Activated naive CD4-positive, alpha-beta T cell treated with anti-CD3 and anti-CD28 coated beads, Interleukin-2, amount 50 U/mL, for 72 hours (primary cell): ENCODE data around the gene RAB11FIP4. TPM values are rescaled to one million over a fixed set of nuclear protein-coding genes. Genes with fewer than 3 reads are reported as not detected.

ENCODE experiments used
- ATAC-seq, 2 donors: fragments of 150-1000 bp; cut with Tn5 transposase; 2 replicates each; pipeline ENCODE4 v1.10.0; 2021; ENCODE audit warnings: mild to moderate bottlenecking in 2 of 2, moderate library complexity in 2 of 2
- DNase-seq, 2 donors: peaks; one replicate each; pipeline ENCODE4 v3.0.0; 2021 to 2022; ENCODE audit warnings: low spot score in 2 of 2
- H3K27ac Mint-ChIP-seq, 2 donors: one replicate each; pipeline ENCODE4 v1.8.0; 2022; ENCODE audit warnings: mild to moderate bottlenecking in 2 of 2, mixed read lengths in 2 of 2
- H3K36me3 Mint-ChIP-seq, 2 donors: one replicate each; pipeline ENCODE4 v1.8.0; 2022; ENCODE audit warnings: mixed read lengths in 2 of 2
- H3K9me3 Mint-ChIP-seq, 2 donors: one replicate each; pipeline ENCODE4 v1.8.0; 2022; ENCODE audit warnings: mixed read lengths in 2 of 2
- total RNA-seq, 2 donors: library from RNA; stranded (reverse); gene quantifications; one replicate each; pipeline ENCODE4 v1.2.3, GENCODE V29; 2022

Gene RAB11FIP4
- total RNA-seq, 2 donors from 2014 or later: 22.5 to 39.0 TPM

- H3K27ac Mint-ChIP-seq: peak overlapping the region in 1 of 2 donors; percentile 72
- DNase-seq (no peak), ATAC-seq (no peak)
Observed at GRCh38 chr17:31480904-31481782, 89.7 kb downstream of the RAB11FIP4 start.

GRCh38 chr17:31481783-31482081, 90.3 kb downstream of the RAB11FIP4 start:
- no peak for DNase-seq
- Mint-ChIP-seq H3K36me3 (no peaks in the 10 kb centered on the region), H3K9me3 (no peaks in the 10 kb centered on the region), H3K27ac (peak overlapping the region in 1 of 2 donors; percentile 72)
- peak; percentile 20 to 86 for ATAC-seq

More at GRCh38 chr17:31480904-31481782, 89.7 kb downstream of the RAB11FIP4 start:
- Mint-ChIP-seq H3K9me3 (no peaks in the 10 kb centered on the region), H3K36me3 (no peaks in the 10 kb centered on the region)

- H3K9me3 Mint-ChIP-seq: no peaks in the 10 kb centered on the region
- no peak for ATAC-seq
- DNase-seq: no peak
- H3K27ac Mint-ChIP-seq: no peak overlapping the region
- H3K36me3 Mint-ChIP-seq: no peaks in the 10 kb centered on the region
Observed at GRCh38 chr17:31484821-31485220, 93.3 kb downstream of the RAB11FIP4 start.

- ATAC-seq (no peak), DNase-seq (no peak)
- Mint-ChIP-seq H3K9me3 (no peaks in the 10 kb centered on the region), H3K27ac (no peak overlapping the region), H3K36me3 (no peaks in the 10 kb centered on the region)
Observed at GRCh38 chr17:31486351-31487062, 95.0 kb downstream of the RAB11FIP4 start.

- H3K36me3 Mint-ChIP-seq: no peaks in the 10 kb centered on the region
- ATAC-seq (no peak), DNase-seq (no peak)
- H3K9me3 Mint-ChIP-seq: no peaks in the 10 kb centered on the region
- H3K27ac Mint-ChIP-seq: peak overlapping the region; percentile 75 to 86
Observed at GRCh38 chr17:31487063-31487647, 95.7 kb downstream of the RAB11FIP4 start.

- Mint-ChIP-seq H3K36me3 (no peaks in the 10 kb centered on the region), H3K27ac (peak overlapping the region; percentile 75 to 86), H3K9me3 (no peaks in the 10 kb centered on the region)
- DNase-seq (peak; percentile 86 to 95), ATAC-seq (peak; percentile 85 to 91)
Observed at GRCh38 chr17:31487648-31488263, 96.3 kb downstream of the RAB11FIP4 start.

GRCh38 chr17:31488264-31488981, 96.9 kb downstream of the RAB11FIP4 start:
- Mint-ChIP-seq H3K27ac (peak overlapping the region; percentile 93 to 97), H3K36me3 (peaks cover 0 to 5% of the 10 kb centered on the region in 2 donors), H3K9me3 (no peaks in the 10 kb centered on the region)
- ATAC-seq (peak; percentile 4 to 6), DNase-seq (peak; percentile 41 to 63)

- no peaks in the 10 kb centered on the region for H3K9me3 Mint-ChIP-seq
- peak overlapping the region; percentile 93 to 97 for H3K27ac Mint-ChIP-seq
- peaks cover 0 to 5% of the 10 kb centered on the region in 2 donors for H3K36me3 Mint-ChIP-seq
- ATAC-seq (no peak), DNase-seq (no peak)
Observed at GRCh38 chr17:31488982-31489294, 97.5 kb downstream of the RAB11FIP4 start.

- Mint-ChIP-seq H3K36me3 (peaks cover 0 to 5% of the 10 kb centered on the region in 2 donors), H3K9me3 (no peaks in the 10 kb centered on the region), H3K27ac (peak overlapping the region; percentile 93 to 97)
- DNase-seq: no peak
- ATAC-seq: no peak
Observed at GRCh38 chr17:31489295-31490018, 98.0 kb downstream of the RAB11FIP4 start.

- Mint-ChIP-seq H3K27ac (peak overlapping the region; percentile 1 to 93), H3K36me3 (peaks cover 0 to 5% of the 10 kb centered on the region in 2 donors), H3K9me3 (no peaks in the 10 kb centered on the region)
- no peak for DNase-seq
- ATAC-seq: no peak
Observed at GRCh38 chr17:31490019-31490650, 98.7 kb downstream of the RAB11FIP4 start.

GRCh38 chr17:31490671-31491375, 99.3 kb downstream of the RAB11FIP4 start:
- H3K36me3 Mint-ChIP-seq: peaks cover 0 to 5% of the 10 kb centered on the region in 2 donors
- peak overlapping the region; percentile 93 to 94 for H3K27ac Mint-ChIP-seq
- H3K9me3 Mint-ChIP-seq: no peaks in the 10 kb centered on the region
- no peak for DNase-seq
- ATAC-seq: no peak

- Mint-ChIP-seq H3K27ac (peak overlapping the region; percentile 93 to 94), H3K9me3 (no peaks in the 10 kb centered on the region), H3K36me3 (peaks cover 0 to 5% of the 10 kb centered on the region in 2 donors)
- no peak for DNase-seq
- no peak for ATAC-seq
Observed at GRCh38 chr17:31491376-31492131, 100.1 kb downstream of the RAB11FIP4 start.

GRCh38 chr17:31492206-31492605, 100.7 kb downstream of the RAB11FIP4 start:
- ATAC-seq: no peak
- Mint-ChIP-seq H3K36me3 (peaks cover 0 to 5% of the 10 kb centered on the region in 2 donors), H3K27ac (peak overlapping the region; percentile 93 to 94), H3K9me3 (no peaks in the 10 kb centered on the region)
- DNase-seq: no peak
